ENCODE data around the gene RPTOR.

The RPTOR gene

GRCh38 chr17:80902963-80903611 is 358.4 kb downstream of the RPTOR start:
- no peak for DNase-seq

DNA sequence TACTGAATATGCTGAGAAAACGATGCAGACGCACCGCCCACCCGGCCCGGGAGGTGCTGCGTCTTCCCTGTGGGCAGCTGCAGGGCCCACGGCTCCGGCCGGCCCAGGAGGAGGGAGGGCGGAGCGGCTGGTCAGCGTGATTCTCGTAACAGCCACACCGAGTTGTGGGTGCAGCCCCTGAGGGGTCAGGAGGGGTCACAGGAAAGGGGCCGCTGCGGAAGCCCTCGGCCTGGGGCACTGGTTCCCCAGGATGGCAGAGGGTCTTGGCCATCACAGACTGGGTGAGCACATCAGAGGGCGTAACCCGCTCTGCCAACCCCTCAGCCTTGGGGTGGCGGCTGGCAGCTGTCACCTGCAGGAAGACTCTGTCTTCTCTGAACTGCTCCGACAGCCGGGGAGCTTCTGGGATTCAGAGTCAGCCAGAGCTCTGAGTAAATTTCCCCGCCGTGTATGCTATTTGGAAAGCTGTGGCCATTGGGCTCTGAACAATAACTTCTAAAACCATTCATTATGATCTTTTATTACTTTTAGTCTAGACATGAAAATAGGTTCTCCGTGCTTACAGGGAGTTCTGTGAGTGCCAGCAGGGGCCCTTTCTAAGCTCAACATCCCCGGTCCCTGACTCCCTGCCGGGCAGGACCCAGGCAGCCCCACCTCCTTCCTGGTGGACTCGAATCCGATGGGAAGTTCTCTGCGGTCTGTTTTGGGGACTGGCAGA is 359.6 kb downstream of the RPTOR start:
- no peak for DNase-seq

DNA sequence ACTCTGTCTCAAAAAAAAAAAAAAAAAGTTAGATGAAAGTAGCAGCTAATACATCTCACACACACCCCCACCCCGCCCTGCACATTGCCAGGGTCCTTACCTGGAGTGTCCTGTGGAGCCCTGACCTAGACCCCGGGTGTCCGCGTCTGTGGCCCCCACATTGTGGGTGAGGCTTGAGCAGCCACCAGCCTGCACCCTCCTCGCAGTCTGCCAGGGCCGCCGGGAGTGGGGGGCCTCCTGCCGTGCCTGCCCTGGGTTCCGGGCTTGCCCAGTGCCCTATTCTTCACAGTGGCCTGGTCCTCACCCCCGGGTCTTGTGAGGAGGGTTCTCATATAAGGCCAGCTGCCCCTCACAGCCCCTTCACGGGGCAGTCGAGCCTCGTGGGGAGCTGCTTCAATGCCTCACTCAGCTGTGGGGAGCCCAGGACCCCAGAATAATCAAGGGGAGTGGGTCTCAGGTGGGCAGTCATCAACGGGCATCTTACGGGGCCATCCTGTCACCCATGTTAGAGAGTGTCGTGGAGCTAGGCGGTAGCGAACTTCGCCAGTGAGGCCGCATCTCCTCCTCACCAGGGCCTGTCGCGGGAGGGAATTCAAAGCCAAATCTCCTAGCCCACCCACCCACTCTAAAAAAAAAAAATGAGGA is 361.1 kb downstream of the RPTOR start:
- no peak for DNase-seq

- DNase-seq = no peak
Measured at GRCh38 chr17:80906364-80907259, 362.0 kb downstream of the RPTOR start.

- no peak for DNase-seq
Measured at GRCh38 chr17:80907281-80907680, 362.6 kb downstream of the RPTOR start.

DNA sequence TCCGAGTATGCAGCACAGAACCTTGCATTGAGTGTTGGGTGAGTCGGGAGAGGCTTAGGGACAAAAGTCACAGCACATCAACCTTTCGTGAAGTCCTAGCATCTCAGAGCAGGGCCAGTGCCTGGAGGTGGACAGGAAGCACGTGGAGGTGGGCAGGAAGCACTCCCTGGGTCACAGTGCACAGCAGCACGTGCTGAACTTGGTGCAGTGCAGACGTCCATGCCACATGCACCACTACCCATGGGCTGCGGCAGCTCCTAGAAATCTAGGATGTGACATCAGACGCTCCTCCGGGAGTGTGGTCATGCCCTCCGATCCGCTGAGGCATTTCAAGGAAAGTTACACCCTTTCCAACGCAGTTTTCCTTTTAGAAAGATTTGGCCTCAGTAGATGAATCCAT is 363.6 kb downstream of the RPTOR start:
- no peak for DNase-seq

- no peak for DNase-seq
Measured at GRCh38 chr17:80908776-80909175, 364.1 kb downstream of the RPTOR start.

- DNase-seq = no peak
Measured at GRCh38 chr17:80909635-80910034, 365.0 kb downstream of the RPTOR start.

GRCh38 chr17:80910043-80910442 is 365.4 kb downstream of the RPTOR start:
- DNase-seq = no peak

GRCh38 chr17:80912476-80912875 is 367.8 kb downstream of the RPTOR start:
- DNase-seq = no peak

DNA sequence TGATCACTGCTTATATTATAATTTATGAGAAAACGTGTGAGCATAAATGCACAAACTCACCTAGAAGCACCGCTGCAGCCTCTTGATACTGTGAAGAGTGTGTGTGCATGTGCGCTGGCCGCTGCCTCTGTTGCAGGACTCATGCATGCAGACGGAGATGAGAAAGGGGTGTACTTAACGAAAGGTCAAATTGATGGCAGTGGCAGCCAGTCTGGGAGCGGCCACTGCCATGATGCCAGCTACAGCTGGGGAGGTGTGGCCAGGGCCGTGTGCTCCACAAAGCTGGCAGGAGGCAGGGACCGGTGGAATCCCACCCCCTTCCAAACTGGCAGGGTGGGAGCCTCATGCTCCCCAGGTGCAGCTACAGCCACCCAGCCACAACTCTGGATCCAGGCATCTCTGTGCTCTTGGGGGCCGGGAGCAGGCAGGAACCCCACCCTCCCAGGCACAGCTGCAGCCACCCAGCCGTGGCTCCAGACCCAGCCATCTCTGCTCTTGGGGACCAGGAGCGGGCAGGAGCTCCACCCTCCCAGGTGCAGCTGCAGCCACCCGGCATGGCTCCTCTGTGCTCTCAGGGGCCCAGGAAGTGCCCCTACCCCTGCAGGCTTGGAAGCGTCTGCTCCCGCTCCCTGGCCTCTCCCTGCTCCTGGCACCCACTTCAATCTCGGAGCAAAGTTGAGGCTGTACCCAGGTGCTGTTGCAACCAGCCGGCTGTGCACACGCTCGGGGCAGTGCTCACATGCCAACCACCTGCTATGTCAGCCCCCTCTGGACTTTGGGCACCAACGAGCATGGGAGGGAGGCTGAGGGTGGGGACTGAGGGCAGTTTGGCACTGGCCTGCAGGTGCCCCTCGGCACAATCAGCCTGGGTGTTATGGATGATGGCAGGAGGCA is 369.5 kb downstream of the RPTOR start:
- DNase-seq = no peak

DNA sequence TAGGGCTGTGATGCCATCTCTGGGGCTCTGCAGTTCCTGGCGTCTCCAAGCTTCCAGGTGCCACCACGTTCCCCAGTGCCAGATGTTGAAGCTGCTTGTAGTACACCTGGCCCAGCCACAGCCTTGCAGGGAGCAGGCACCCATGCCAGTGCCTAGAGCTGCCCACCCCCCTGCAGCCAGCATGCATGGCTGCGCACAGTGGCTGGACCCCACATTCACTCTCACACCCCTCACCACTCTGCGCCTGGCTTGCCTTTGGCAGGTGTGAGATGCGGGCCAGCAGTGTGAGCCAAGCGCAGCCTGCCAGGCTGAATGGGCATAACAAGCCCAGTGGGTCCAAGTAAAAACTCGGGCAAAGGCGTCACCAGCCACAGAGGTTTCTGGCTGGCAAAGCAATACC is 371.6 kb downstream of the RPTOR start:
- DNase-seq = no peak

- no peak for DNase-seq
Measured at GRCh38 chr17:80917716-80918560, 373.3 kb downstream of the RPTOR start.

- no peak for DNase-seq
Measured at GRCh38 chr17:80918731-80919130, 374.1 kb downstream of the RPTOR start.

DNA sequence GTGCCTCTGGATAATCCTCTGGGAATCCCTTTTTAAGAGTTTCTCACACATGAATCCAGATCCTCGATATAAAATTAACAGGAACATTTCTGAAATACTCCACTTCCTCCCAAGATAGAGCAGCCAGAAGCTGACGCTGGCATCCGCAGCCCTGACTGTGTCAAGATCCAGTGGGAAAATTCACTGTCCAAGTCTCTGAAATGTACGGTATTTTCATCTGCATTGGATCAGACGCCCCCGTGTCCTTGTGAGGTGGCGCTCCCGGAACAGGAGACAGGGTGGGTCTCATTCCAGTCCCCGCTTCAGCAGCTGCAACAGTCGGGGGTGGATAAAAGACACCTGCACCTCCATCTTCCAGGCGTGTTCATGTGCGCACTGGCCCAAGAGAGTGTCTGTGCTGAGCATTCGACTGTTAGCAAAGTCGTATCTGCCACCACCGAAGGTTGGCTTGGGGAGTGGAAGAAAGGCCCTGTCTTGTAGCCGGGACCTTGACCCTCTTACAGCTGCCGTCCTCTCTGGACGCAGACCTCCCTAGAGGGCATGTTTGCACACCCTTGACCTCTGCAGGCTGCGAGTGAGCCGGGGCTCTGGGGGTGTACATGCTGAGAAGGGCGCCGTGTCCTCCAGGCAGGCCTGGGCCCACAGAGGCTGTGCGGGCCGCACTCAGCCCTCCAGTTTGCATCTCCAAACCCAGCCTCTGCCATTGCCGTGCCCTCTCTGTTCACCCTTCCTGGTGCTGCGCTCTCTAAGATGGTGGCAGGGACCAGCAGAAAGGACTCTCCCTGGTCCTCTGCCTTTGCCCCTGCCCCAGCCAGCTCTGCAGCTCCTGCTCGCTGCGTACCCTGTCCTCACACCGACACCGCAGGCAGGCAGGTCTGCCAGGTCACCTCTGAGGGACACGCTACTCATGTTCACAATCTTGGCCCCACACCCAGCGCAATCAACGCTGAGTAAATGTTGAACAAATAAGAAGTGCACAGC is 375.0 kb downstream of the RPTOR start:
- no peak for DNase-seq

DNA sequence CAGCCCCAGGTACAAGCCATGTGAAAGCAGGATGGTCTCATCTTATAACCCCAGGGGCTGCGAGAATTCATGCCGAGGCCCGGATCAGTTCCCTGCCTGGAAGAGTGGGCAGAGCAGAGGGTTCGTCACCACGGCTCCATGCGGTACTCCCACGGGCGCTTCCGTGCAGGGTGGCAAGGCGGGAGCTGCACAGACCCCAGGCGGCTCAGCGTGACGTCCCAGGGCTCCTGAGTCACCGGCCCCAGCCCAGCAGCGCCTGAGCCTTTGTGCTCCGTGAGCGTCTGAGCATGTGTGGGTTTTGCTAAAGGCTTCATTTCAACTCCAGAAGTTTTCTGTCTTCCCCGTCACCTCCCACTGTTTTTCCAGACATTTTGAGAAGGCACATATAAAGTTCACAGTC is 375.8 kb downstream of the RPTOR start:
- no peak for DNase-seq

DNA sequence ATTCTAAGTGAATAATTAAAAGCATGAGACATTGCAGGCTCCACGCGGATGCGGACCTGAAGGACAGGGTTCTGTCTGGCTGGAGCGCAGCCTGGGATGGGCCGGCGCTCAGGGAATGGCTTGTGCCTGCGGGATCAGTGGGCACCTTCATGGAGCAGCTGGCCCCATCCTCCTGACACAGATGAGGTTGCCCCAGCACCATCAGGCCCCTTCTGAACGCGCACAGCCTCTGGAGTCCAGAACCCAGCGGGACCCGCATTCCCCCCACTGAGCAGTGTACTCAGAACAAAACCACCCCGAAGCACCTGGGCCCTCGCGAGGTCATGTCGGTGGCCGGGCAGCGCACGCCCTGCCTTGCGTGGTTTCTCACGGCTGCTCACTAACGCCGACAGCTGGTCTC is 376.5 kb downstream of the RPTOR start:
- no peak for DNase-seq

DNA sequence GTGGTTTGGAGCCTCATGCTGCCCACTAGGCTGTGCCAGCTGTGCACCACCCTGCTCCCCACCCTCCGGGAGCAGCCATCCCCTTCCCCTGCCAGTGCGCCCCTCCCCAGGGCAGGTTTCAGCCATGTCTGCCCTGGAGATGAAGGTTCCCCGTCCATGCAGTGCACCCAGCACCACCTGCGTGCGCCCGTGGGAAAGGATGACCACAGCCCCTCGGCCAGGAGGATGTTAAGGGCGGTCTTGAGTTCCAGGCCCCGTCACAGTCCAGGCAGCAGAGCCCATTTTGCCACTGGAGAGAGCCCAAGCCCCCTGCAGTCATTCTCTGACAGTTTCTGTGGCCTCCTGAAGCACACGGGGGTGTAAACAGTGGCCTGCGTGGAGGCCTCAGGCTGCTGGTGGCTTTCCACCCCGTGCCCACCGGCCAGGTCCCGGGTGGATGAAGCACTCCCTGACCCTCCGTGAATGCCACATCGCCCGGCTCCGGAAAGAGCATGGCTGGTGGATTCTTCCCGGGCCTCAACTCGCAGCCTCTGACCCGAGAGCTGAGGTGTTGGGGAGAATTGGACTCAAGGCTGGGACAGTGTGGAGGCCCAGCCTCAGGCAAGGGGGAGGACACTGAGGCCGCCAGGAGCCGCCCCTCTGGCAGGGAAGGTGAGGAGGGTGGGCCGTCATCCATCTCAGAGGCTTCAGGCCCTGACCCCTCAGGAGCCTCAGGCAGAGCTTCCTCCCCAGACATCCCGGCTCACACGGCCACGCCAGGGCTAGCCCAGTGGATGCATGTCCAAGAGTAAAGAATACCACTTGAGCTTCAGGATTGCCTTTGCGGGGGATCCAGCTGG is 377.3 kb downstream of the RPTOR start:
- no peak for DNase-seq

DNA sequence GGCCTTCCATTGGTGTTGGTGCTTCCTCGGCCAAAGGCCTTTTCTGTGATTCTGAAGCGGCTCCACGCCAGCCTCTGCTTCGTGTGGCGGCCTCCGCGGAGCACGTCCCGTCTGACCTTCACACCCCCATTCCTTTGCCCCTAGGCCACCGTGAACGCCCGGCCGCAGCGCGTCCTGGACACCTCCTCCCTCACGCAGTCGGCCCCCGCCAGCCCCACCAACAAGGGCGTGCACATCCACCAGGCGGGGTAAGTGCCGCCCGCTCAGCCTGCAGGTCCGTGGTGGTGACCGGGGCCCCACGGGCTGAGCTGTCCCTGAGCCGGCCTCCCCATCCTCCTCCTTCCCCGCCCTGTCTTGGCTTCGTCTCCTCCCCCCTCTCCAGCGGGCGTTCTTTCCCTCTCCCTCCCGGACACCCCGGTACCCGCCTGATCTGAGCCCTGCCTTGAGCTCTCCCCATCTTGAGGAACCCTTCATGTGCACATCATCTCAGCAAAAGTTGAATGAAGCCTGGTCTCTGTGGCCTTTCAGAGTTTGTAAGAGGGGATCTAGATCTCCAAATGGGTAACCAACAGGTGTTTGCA is 378.0 kb downstream of the RPTOR start:
- no peak for DNase-seq

Measured in EL (cell line).